GM23338 (cell line): ENCODE data around the gene CLSTN1.

Experiments used
- CREB1 ChIP-seq: fragments of 250-450 bp; sonication (Bioruptor Pico); IDR thresholded peaks from 2 replicates; pipeline ENCODE4 v1.5.0; 2020; ENCODE audit warnings: low read depth, mild to moderate bottlenecking, moderate library complexity
- EZH2 ChIP-seq: fragments of 200-600 bp; sonication (generic); IDR thresholded peaks from one replicate; pipeline ENCODE4 v1.8.0; 2017; ENCODE audit warnings: antibody characterized with exemption, mild to moderate bottlenecking, low read depth; ENCODE audit not compliant: unreplicated experiment
- EZH2phosphoT487 ChIP-seq: fragments of 200-600 bp; sonication (generic); IDR thresholded peaks from one replicate; pipeline ENCODE4 v1.8.1; 2018; ENCODE audit warnings: antibody characterized with exemption; ENCODE audit not compliant: unreplicated experiment
- JUNB ChIP-seq: IDR thresholded peaks from one replicate; pipeline ENCODE4 v1.6.1; 2016; ENCODE audit warnings: antibody characterized with exemption; ENCODE audit not compliant: unreplicated experiment
- NANOG ChIP-seq: IDR thresholded peaks from 2 replicates; pipeline ENCODE4 v1.6.1; 2016; ENCODE audit warnings: antibody characterized with exemption, borderline replicate concordance
- POLR2AphosphoS5 ChIP-seq: IDR thresholded peaks from 2 replicates; pipeline ENCODE4 v1.6.1; 2016; ENCODE audit warnings: antibody characterized with exemption, low read depth
- STAT1 ChIP-seq: IDR thresholded peaks from one replicate; pipeline ENCODE4 v1.6.1; 2016; ENCODE audit warnings: antibody characterized with exemption; ENCODE audit not compliant: unreplicated experiment
- ZNF114 ChIP-seq: fragments of 250-450 bp; sonication (Bioruptor Pico); IDR thresholded peaks from 2 replicates; pipeline ENCODE4 v1.5.0; 2020; ENCODE audit warnings: mild to moderate bottlenecking, moderate library complexity
- TF ChIP-seq, protein P1 (sequence below), 2 experiments: fragments of 200-600 bp in 1 of 2; sonication (generic) in 1 of 2; conservative IDR thresholded peaks; 2 replicates each; pipeline versions ENCODE4 v1.5.1 to v1.6.1; 2016 to 2017; ENCODE audit warnings: antibody characterized with exemption in 2 of 2, low read depth in 2 of 2, mild to moderate bottlenecking in 2 of 2, moderate library complexity in 1 of 2
- TF ChIP-seq, protein P2 (sequence below): IDR thresholded peaks from 2 replicates; pipeline ENCODE4 v1.6.1; 2016; ENCODE audit warnings: antibody characterized with exemption
- TF ChIP-seq, protein P3 (sequence below): IDR thresholded peaks from one replicate; pipeline ENCODE4 v1.6.1; 2018; ENCODE audit warnings: antibody characterized with exemption; ENCODE audit not compliant: unreplicated experiment
- TF ChIP-seq, protein P4 (sequence below): fragments of 250-450 bp; sonication (Bioruptor Pico); IDR thresholded peaks from 2 replicates; pipeline ENCODE4 v1.5.0; 2020; ENCODE audit warnings: mild to moderate bottlenecking, moderate library complexity

DNA sequence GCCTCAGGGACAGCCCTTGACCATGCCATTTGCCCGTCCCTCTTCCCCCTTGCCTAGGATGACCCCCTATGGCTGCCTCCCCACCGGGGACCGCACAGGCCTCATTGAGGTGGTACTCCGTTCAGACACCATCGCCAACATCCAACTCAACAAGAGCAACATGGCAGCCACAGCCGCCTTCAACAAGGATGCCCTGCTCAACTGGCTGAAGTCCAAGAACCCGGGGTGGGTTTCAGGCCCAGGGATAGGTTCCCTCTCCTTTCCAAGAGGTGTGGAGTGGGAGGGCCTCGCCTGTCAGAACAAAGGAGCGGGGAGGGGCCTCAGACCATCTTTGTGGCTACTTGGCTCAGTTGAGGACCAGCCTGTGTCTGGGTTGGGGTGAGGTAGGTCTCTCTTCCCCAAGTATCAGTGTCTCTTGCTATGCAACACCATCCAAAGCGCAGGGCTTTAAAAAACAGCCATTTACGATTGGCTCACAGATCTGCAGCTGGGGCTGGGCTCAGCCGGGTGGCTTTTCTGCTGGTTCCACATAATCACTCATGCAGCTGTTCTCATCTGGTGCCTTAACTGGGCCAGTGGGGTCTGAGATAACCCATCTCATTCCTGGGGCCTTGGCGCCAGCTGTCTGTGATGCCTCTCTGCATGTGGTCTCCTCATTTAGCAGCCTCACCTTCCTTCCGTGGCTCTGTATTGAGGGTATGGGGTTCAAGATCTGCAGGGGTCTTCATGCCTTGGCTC is 100.5 kb downstream of the CLSTN1 start:
- TF ChIP-seq EZH2 (no peak), NANOG (no peak), POLR2AphosphoS5 (no peak), EZH2phosphoT487 (no peak), CREB1 (no peak), ZNF114 (no peak), STAT1 (no peak), JUNB (no peak)
- TF ChIP-seq, protein P1, sequence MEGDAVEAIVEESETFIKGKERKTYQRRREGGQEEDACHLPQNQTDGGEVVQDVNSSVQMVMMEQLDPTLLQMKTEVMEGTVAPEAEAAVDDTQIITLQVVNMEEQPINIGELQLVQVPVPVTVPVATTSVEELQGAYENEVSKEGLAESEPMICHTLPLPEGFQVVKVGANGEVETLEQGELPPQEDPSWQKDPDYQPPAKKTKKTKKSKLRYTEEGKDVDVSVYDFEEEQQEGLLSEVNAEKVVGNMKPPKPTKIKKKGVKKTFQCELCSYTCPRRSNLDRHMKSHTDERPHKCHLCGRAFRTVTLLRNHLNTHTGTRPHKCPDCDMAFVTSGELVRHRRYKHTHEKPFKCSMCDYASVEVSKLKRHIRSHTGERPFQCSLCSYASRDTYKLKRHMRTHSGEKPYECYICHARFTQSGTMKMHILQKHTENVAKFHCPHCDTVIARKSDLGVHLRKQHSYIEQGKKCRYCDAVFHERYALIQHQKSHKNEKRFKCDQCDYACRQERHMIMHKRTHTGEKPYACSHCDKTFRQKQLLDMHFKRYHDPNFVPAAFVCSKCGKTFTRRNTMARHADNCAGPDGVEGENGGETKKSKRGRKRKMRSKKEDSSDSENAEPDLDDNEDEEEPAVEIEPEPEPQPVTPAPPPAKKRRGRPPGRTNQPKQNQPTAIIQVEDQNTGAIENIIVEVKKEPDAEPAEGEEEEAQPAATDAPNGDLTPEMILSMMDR (conservative IDR thresholded peaks at IDR 0.05; ENCODE audit: low read depth in 2 of 2): no peak
- TF ChIP-seq, protein P2, sequence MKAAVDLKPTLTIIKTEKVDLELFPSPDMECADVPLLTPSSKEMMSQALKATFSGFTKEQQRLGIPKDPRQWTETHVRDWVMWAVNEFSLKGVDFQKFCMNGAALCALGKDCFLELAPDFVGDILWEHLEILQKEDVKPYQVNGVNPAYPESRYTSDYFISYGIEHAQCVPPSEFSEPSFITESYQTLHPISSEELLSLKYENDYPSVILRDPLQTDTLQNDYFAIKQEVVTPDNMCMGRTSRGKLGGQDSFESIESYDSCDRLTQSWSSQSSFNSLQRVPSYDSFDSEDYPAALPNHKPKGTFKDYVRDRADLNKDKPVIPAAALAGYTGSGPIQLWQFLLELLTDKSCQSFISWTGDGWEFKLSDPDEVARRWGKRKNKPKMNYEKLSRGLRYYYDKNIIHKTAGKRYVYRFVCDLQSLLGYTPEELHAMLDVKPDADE: no peak
- TF ChIP-seq, protein P3, sequence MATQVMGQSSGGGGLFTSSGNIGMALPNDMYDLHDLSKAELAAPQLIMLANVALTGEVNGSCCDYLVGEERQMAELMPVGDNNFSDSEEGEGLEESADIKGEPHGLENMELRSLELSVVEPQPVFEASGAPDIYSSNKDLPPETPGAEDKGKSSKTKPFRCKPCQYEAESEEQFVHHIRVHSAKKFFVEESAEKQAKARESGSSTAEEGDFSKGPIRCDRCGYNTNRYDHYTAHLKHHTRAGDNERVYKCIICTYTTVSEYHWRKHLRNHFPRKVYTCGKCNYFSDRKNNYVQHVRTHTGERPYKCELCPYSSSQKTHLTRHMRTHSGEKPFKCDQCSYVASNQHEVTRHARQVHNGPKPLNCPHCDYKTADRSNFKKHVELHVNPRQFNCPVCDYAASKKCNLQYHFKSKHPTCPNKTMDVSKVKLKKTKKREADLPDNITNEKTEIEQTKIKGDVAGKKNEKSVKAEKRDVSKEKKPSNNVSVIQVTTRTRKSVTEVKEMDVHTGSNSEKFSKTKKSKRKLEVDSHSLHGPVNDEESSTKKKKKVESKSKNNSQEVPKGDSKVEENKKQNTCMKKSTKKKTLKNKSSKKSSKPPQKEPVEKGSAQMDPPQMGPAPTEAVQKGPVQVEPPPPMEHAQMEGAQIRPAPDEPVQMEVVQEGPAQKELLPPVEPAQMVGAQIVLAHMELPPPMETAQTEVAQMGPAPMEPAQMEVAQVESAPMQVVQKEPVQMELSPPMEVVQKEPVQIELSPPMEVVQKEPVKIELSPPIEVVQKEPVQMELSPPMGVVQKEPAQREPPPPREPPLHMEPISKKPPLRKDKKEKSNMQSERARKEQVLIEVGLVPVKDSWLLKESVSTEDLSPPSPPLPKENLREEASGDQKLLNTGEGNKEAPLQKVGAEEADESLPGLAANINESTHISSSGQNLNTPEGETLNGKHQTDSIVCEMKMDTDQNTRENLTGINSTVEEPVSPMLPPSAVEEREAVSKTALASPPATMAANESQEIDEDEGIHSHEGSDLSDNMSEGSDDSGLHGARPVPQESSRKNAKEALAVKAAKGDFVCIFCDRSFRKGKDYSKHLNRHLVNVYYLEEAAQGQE: no peak
- TF ChIP-seq, protein P4, sequence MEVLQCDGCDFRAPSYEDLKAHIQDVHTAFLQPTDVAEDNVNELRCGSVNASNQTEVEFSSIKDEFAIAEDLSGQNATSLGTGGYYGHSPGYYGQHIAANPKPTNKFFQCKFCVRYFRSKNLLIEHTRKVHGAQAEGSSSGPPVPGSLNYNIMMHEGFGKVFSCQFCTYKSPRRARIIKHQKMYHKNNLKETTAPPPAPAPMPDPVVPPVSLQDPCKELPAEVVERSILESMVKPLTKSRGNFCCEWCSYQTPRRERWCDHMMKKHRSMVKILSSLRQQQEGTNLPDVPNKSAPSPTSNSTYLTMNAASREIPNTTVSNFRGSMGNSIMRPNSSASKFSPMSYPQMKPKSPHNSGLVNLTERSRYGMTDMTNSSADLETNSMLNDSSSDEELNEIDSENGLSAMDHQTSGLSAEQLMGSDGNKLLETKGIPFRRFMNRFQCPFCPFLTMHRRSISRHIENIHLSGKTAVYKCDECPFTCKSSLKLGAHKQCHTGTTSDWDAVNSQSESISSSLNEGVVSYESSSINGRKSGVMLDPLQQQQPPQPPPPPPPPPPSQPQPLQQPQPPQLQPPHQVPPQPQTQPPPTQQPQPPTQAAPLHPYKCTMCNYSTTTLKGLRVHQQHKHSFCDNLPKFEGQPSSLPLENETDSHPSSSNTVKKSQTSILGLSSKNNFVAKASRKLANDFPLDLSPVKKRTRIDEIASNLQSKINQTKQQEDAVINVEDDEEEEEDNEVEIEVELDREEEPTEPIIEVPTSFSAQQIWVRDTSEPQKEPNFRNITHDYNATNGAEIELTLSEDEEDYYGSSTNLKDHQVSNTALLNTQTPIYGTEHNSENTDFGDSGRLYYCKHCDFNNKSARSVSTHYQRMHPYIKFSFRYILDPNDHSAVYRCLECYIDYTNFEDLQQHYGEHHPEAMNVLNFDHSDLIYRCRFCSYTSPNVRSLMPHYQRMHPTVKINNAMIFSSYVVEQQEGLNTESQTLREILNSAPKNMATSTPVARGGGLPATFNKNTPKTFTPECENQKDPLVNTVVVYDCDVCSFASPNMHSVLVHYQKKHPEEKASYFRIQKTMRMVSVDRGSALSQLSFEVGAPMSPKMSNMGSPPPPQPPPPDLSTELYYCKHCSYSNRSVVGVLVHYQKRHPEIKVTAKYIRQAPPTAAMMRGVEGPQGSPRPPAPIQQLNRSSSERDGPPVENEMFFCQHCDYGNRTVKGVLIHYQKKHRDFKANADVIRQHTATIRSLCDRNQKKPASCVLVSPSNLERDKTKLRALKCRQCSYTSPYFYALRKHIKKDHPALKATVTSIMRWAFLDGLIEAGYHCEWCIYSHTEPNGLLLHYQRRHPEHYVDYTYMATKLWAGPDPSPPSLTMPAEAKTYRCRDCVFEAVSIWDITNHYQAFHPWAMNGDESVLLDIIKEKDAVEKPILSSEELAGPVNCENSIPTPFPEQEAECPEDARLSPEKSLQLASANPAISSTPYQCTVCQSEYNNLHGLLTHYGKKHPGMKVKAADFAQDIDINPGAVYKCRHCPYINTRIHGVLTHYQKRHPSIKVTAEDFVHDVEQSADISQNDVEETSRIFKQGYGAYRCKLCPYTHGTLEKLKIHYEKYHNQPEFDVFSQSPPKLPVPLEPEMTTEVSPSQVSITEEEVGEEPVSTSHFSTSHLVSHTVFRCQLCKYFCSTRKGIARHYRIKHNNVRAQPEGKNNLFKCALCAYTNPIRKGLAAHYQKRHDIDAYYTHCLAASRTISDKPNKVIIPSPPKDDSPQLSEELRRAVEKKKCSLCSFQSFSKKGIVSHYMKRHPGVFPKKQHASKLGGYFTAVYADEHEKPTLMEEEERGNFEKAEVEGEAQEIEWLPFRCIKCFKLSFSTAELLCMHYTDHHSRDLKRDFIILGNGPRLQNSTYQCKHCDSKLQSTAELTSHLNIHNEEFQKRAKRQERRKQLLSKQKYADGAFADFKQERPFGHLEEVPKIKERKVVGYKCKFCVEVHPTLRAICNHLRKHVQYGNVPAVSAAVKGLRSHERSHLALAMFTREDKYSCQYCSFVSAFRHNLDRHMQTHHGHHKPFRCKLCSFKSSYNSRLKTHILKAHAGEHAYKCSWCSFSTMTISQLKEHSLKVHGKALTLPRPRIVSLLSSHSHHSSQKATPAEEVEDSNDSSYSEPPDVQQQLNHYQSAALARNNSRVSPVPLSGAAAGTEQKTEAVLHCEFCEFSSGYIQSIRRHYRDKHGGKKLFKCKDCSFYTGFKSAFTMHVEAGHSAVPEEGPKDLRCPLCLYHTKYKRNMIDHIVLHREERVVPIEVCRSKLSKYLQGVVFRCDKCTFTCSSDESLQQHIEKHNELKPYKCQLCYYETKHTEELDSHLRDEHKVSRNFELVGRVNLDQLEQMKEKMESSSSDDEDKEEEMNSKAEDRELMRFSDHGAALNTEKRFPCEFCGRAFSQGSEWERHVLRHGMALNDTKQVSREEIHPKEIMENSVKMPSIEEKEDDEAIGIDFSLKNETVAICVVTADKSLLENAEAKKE (CRISPR knock-in tag): no peak
